Esophagus muscularis mucosa (tissue), 3 donors: ENCODE measurements around the gene GOLGA1.

Source experiments
- CTCF ChIP-seq, 3 experiments: fragments of 200-600 bp in 2 of 3; fragments of 450-650 bp in 1 of 3; sonication (generic) in 2 of 3; IDR thresholded peaks; one replicate each; pipeline ENCODE4 v1.5.1; 2017 to 2019; ENCODE audit warnings: antibody characterized with exemption in 3 of 3, mild to moderate bottlenecking in 2 of 3, moderate library complexity in 1 of 3
- POLR2A ChIP-seq: fragments of 450-650 bp; IDR thresholded peaks from one replicate; pipeline ENCODE4 v1.6.1; 2017; ENCODE audit warnings: antibody characterized with exemption, moderate library complexity, mild to moderate bottlenecking, low read depth

- TF ChIP-seq CTCF (IDR thresholded peaks at IDR 0.05), result no peak
- no peak for TF ChIP-seq POLR2A
Measured at GRCh38 chr9:124947727-124948391, 7.0 kb upstream of the GOLGA1 start.
